Retina (tissue), 1 donor: ENCODE results near the gene ZNF699.
A peak's percentile ranks its signal among the peaks of the same experiment; 100 is the strongest.

Source experiments
- DNase-seq: peaks from one replicate; pipeline ENCODE4 v3.0.0-alpha.2; 2016

Gene ZNF699

DNA sequence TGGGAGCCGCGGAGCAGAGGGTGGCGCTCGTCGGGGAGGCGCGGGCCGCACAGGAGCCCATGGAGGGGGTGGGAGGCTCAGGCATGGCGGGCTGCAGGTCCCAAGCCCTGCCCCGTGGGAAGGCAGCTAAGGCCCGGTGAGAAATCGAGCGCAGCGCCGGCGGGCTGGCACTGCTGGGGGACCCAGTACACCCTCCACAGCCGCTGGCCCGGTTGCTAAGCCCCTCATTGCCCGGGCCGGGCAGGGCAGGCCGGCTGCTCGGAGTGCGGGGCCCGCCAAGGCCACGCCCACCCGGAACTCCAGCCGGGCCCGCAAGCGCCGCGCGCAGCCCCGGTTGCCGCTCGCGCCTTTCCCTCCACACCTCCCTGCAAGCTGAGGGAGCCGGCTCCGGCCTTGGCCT, 26.2 kb downstream of the ZNF699 start:
- peak; percentile 16 for DNase-seq

DNA sequence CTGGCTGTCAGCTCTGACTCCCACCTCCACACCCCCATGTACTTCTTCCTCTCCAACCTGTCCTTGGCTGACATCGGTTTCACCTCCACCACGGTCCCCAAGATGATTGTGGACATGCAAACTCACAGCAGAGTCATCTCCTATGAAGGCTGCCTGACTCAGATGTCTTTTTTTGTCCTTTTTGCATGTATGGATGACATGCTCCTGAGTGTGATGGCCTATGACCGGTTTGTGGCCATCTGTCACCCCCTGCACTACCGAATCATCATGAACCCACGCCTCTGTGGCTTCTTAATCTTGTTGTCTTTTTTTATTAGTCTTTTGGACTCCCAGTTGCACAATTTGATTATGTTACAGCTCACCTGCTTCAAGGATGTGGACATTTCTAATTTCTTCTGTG, 58.4 kb downstream of the ZNF699 start:
- no peak for DNase-seq

DNA sequence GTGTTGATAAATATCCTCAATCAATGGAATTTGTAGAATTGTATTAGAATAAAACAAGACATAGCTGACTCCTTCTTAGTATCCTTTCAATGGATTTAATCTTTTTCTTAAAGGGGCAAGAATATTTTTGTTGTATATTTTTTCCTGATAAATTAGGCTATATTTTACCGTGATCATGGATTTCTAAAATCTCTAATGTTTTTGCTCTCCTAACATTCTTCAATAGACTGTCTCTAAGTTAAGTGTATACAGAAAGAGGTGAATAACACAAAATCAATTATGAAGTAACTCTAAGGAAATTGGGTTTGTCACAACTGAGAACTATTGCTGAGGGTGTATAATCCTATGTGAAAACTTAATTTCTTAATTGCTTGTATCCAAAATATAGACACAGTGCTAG, 59.0 kb downstream of the ZNF699 start, which contains the start of gene OR7E24:
Gene OR7E24 (plus strand): TSS at position 301 of the 400 bp plus-strand sequence. CDS start 114 bp downstream, outside the sequence.
- no peak for DNase-seq
